Skeletal muscle satellite cell (primary cell): Measurements from ENCODE around the gene MEGF8.

Source experiments
- H3K27me3 ChIP-seq: 2 replicates; pipeline ENCODE4 v1.7.0; 2013; ENCODE audit warnings: low read length; ENCODE audit not compliant: control insufficient read depth, insufficient read depth
- H3K36me3 ChIP-seq: 2 replicates; pipeline ENCODE4 v1.7.0; 2013; ENCODE audit warnings: mild to moderate bottlenecking, control low read depth, low read length; ENCODE audit not compliant: insufficient read depth
- H3K4me1 ChIP-seq: 2 replicates; pipeline ENCODE4 v1.7.0; 2013; ENCODE audit warnings: low read length; ENCODE audit not compliant: control insufficient read depth, insufficient read depth
- H3K4me2 ChIP-seq: 2 replicates; pipeline ENCODE4 v1.7.0; 2013; ENCODE audit warnings: mild to moderate bottlenecking, low read length
- H3K4me3 ChIP-seq: 2 replicates; pipeline ENCODE4 v1.7.0; 2013; ENCODE audit warnings: low read length
- H3K9ac ChIP-seq: 2 replicates; pipeline ENCODE4 v1.7.0; 2013; ENCODE audit warnings: mild to moderate bottlenecking, low read depth, low read length, moderate library complexity
- H3K9me3 ChIP-seq: replicated peaks from 2 replicates; pipeline ENCODE4 v1.7.0; 2013; ENCODE audit warnings: mild to moderate bottlenecking, control low read depth, low read length

MEGF8 gene

DNA sequence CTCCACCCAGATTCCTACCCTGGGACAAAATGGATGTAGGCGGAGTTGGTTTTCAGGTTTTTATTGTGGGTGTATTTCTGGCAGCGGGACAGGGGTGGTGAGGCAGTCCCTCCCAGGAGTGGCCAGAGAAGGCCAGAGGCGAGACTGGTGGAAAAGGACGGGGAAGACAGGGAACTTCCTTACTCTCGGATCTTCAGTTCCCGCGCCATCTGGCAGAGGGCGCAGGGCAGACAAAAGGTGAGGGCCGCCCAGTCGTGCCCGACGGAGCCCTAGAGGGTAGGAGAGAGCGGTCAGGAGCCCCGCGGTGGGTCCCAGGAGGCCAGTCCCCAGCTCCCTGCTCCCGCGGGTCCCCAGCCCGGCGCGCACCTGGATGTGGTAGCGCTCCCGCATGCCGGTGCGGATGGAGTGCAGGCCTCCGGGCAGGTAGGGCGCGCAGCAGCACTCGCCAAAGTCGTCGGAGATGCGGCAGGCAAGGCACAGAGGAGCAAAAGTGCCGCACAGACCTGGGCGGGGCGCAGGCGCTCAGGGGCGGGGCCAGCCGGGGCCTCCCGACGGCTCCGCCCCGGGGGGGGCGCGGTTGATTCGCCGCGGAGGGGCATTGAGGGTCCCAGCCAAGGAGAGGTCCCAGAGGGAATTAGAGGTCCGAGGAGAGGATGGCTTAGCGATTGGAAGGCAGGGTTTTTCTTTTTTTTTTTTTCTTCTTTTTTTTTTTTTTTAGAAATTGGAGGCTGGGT is 61.7 kb downstream of the MEGF8 start:
- Histone ChIP-seq H3K4me1 (peaks cover 7% of the 10 kb centered on the region), H3K27me3 (peaks cover 42% of the 10 kb centered on the region), H3K4me3 (peak overlapping the region; percentile 67), H3K9me3 (no peaks in the 10 kb centered on the region), H3K9ac (no peak overlapping the region), H3K4me2 (peak overlapping the region; percentile 93), H3K36me3 (no peaks in the 10 kb centered on the region)

GRCh38 chr19:42388851-42389489 is 63.5 kb downstream of the MEGF8 start:
- Histone ChIP-seq H3K9me3 (no peaks in the 10 kb centered on the region), H3K9ac (no peak overlapping the region), H3K27me3 (peaks cover 40% of the 10 kb centered on the region), H3K4me3 (no peak overlapping the region), H3K36me3 (no peaks in the 10 kb centered on the region), H3K4me2 (no peak overlapping the region), H3K4me1 (peaks cover 7% of the 10 kb centered on the region)

GRCh38 chr19:42389899-42390298 is 64.5 kb downstream of the MEGF8 start, which contains the start of gene CNFN:
CNFN (minus strand) TSS chr19:42390297; CDS start chr19:42389037, 1,260 bp downstream.
- no peaks in the 10 kb centered on the region for H3K9me3 ChIP-seq
- H3K36me3 ChIP-seq: no peaks in the 10 kb centered on the region
- H3K4me1 ChIP-seq: peaks cover 7% of the 10 kb centered on the region
- H3K27me3 ChIP-seq: peaks cover 40% of the 10 kb centered on the region
- no peak within 1 kb of the TSS for H3K9ac ChIP-seq
- H3K4me2 ChIP-seq: no peak within 1 kb of the TSS
- no peak within 1 kb of the TSS for H3K4me3 ChIP-seq

GRCh38 chr19:42392165-42392564 is 66.7 kb downstream of the MEGF8 start:
- H3K9ac ChIP-seq: no peak overlapping the region
- H3K4me1 ChIP-seq: peaks cover 12% of the 10 kb centered on the region
- peaks cover 36% of the 10 kb centered on the region for H3K27me3 ChIP-seq
- no peaks in the 10 kb centered on the region for H3K9me3 ChIP-seq
- no peak overlapping the region for H3K4me3 ChIP-seq
- H3K4me2 ChIP-seq: no peak overlapping the region
- H3K36me3 ChIP-seq: no peaks in the 10 kb centered on the region

GRCh38 chr19:42394751-42395150 is 69.3 kb downstream of the MEGF8 start:
- peaks cover 28% of the 10 kb centered on the region for H3K27me3 ChIP-seq
- H3K4me1 ChIP-seq: peaks cover 17% of the 10 kb centered on the region
- H3K9me3 ChIP-seq: no peaks in the 10 kb centered on the region
- no peak overlapping the region for H3K9ac ChIP-seq
- no peak overlapping the region for H3K4me2 ChIP-seq
- H3K4me3 ChIP-seq: no peak overlapping the region
- no peaks in the 10 kb centered on the region for H3K36me3 ChIP-seq

GRCh38 chr19:42396381-42397262 is 71.2 kb downstream of the MEGF8 start:
- H3K4me2 ChIP-seq: peak overlapping the region; percentile 81
- H3K27me3 ChIP-seq: peaks cover 13% of the 10 kb centered on the region
- H3K36me3 ChIP-seq: no peaks in the 10 kb centered on the region
- no peaks in the 10 kb centered on the region for H3K9me3 ChIP-seq
- H3K9ac ChIP-seq: peak overlapping the region; percentile 78
- peak overlapping the region; percentile 74 for H3K4me3 ChIP-seq
- H3K4me1 ChIP-seq: peaks cover 17% of the 10 kb centered on the region

GRCh38 chr19:42397263-42398166 is 72.1 kb downstream of the MEGF8 start:
- H3K4me3 ChIP-seq: peak overlapping the region; percentile 74
- no peaks in the 10 kb centered on the region for H3K9me3 ChIP-seq
- peak overlapping the region; percentile 81 for H3K4me2 ChIP-seq
- no peaks in the 10 kb centered on the region for H3K36me3 ChIP-seq
- H3K9ac ChIP-seq: peak overlapping the region; percentile 78
- peaks cover 17% of the 10 kb centered on the region for H3K4me1 ChIP-seq
- peaks cover 5% of the 10 kb centered on the region for H3K27me3 ChIP-seq

- Histone ChIP-seq H3K9me3 (no peaks in the 10 kb centered on the region), H3K36me3 (no peaks in the 10 kb centered on the region), H3K9ac (no peak overlapping the region), H3K4me2 (no peak overlapping the region), H3K4me3 (no peak overlapping the region), H3K4me1 (peaks cover 17% of the 10 kb centered on the region), H3K27me3 (no peaks in the 10 kb centered on the region)
Observed at GRCh38 chr19:42400404-42400803, 75.0 kb downstream of the MEGF8 start.

DNA sequence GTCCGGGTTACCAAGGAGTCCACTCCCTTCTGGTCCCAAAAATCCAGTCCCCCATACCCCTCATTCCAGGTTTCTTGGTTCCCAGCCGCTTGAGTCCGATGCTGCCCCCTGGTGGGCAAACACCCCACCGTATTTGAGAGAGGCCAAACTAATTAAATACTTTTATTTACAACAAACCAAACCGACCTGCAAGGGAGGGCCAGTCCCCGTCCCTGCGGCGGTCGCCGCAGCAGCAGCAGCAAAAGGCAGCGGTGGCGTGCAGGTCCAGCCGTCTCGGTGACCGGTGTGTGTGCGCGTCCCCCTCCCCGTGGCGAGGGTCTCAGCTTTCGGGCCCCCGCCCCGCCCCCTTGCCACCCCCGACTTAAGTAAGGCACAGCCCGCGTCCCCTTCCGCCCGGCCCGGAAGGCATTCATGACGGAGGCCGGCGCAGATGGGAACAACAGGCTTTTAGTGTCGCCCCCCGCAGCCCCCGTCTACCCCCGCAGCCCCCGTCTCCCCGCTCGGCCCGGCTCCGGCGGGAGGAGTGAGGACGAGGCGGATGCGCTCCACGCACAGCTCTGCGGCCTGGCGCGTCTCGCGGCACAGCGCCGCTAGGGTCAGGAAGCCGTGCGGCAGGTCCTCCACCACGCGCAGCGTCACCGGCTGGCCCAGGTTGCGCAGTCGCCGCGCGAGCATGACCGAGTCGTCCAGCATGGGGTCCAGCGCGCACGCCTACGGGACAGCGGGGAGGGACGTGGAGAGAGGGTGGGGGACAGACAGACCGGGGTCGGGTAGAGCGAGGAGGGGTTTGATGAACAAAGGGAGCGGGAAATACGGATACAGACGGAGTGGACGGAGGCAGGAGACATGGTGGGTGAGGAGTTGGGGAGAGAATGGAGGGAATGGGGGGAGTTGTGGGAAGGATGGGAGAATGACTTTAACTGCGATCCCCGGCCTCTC is 76.2 kb downstream of the MEGF8 start:
- H3K9ac ChIP-seq: no peak overlapping the region
- peak overlapping the region; percentile 96 for H3K4me2 ChIP-seq
- H3K27me3 ChIP-seq: no peaks in the 10 kb centered on the region
- H3K9me3 ChIP-seq: no peaks in the 10 kb centered on the region
- peaks cover 9% of the 10 kb centered on the region for H3K4me1 ChIP-seq
- peak overlapping the region; percentile 66 for H3K4me3 ChIP-seq
- no peaks in the 10 kb centered on the region for H3K36me3 ChIP-seq
